RWPE2 (cell line): Measurements from ENCODE around the gene PFN2.

Experiments used
- ATAC-seq: fragments of 200-7000 bp; cut with Tn5 transposase; 3 replicates; pipeline ENCODE4 v1.9.1; 2021; ENCODE audit warnings: low read depth
- DNase-seq: peaks from one replicate; pipeline ENCODE4 v3.0.0-alpha.2; 2020; ENCODE audit warnings: low spot score
- H3K27ac ChIP-seq: fragments of 450-650 bp; 2 replicates; pipeline ENCODE4 v1.5.1; 2017; ENCODE audit warnings: mild to moderate bottlenecking; ENCODE audit not compliant: poor library complexity, severe bottlenecking
- H3K27me3 ChIP-seq: fragments of 250-450 bp; sonication (Bioruptor Pico); 2 replicates; pipeline ENCODE4 v1.5.1; 2021; ENCODE audit warnings: mild to moderate bottlenecking, moderate library complexity; ENCODE audit not compliant: insufficient read depth, poor library complexity, severe bottlenecking
- H3K36me3 ChIP-seq: fragments of 250-450 bp; sonication (Bioruptor Pico); 2 replicates; pipeline ENCODE4 v1.5.1; 2020; ENCODE audit warnings: low read depth, mild to moderate bottlenecking, moderate library complexity
- H3K4me1 ChIP-seq: fragments of 250-450 bp; sonication (Bioruptor Pico); 2 replicates; pipeline ENCODE4 v1.5.1; 2021; ENCODE audit warnings: mild to moderate bottlenecking, moderate library complexity; ENCODE audit not compliant: insufficient read depth, poor library complexity, severe bottlenecking
- H3K4me3 ChIP-seq: fragments of 250-450 bp; sonication (Bioruptor Pico); 2 replicates; pipeline ENCODE4 v1.5.1; 2021; ENCODE audit warnings: mild to moderate bottlenecking, moderate library complexity; ENCODE audit not compliant: severe bottlenecking
- H3K9me3 ChIP-seq: fragments of 250-450 bp; sonication (Bioruptor Pico); 2 replicates; pipeline ENCODE4 v1.5.1; 2021; ENCODE audit warnings: mild to moderate bottlenecking, moderate library complexity; ENCODE audit not compliant: severe bottlenecking
- TF ChIP-seq, protein P1 (sequence below): fragments of 450-650 bp; IDR thresholded peaks from one replicate; pipeline ENCODE4 v1.5.1; 2017; ENCODE audit warnings: mild to moderate bottlenecking, moderate library complexity; ENCODE audit not compliant: poor library complexity, severe bottlenecking

The PFN2 gene

DNA sequence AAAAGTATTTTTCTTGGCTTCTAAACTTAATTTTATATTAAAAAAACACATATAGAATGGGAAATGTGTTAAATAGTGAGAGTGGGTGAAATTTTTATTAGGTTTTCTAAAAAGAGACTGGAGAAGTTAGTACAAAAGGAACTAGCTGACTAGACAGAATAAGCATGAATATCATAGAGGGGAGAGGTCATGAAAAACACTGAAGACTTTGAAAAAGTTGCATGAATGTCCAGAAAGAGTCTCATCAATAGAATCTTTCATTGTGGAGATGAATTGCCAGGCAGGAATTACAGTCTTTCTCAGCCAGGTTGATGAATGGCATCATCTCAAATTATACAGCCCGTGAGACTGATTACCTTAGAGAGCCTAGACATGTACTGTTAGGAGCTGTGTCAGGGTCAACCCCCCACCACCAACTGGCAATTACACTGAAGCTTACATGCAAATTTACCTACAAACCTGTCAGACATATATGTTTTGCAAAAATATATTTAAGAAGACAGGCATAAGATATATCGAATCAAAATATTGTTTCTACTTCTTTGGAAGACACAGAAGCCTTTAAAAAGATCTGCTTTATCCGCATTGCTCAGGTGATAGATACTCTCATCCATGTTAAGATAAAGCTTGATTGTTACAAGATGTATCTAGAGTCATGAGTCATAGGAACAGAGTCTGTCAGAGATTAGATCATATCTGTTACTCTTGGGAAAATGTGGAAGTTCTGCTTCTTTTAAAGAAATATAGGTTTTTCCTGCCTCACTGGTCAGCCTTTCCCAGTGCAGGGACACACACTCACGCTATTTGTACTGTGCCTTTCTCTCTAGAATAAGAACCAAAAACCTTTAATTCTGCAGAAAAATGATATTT, 34.8 kb upstream of the PFN2 start:
- Histone ChIP-seq H3K9me3 (no peaks in the 10 kb centered on the region), H3K4me1 (peaks cover 14% of the 10 kb centered on the region), H3K27ac (peak overlapping the region; percentile 36), H3K36me3 (no peaks in the 10 kb centered on the region), H3K27me3 (no peaks in the 10 kb centered on the region), H3K4me3 (no peak overlapping the region)
- ATAC-seq (peak; percentile 85), DNase-seq (no peak)
- TF ChIP-seq, protein P1, sequence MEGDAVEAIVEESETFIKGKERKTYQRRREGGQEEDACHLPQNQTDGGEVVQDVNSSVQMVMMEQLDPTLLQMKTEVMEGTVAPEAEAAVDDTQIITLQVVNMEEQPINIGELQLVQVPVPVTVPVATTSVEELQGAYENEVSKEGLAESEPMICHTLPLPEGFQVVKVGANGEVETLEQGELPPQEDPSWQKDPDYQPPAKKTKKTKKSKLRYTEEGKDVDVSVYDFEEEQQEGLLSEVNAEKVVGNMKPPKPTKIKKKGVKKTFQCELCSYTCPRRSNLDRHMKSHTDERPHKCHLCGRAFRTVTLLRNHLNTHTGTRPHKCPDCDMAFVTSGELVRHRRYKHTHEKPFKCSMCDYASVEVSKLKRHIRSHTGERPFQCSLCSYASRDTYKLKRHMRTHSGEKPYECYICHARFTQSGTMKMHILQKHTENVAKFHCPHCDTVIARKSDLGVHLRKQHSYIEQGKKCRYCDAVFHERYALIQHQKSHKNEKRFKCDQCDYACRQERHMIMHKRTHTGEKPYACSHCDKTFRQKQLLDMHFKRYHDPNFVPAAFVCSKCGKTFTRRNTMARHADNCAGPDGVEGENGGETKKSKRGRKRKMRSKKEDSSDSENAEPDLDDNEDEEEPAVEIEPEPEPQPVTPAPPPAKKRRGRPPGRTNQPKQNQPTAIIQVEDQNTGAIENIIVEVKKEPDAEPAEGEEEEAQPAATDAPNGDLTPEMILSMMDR: no peak

DNA sequence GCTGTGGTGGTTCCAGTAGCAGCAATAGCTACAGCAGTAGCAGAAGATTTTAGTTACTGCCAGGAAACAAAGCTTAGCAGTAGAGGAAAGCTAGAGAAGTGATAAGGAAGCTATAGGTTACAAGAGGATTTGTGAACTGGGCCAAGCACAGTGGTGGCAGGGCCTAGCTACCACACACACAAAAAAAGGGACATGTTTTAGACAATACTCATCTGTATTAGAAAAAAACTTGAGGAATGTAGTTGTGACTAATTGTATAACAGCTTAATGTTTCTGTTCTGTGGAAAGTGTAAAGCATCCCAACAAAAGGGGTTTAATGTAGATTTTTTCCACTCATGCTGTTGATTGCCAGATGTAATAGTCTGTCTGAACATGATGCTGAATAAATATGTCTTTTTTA, 29.9 kb upstream of the PFN2 start:
- ATAC-seq (no peak), DNase-seq (no peak)
- H3K4me3 ChIP-seq: no peak overlapping the region
- no peaks in the 10 kb centered on the region for H3K9me3 ChIP-seq
- no peak overlapping the region for H3K27ac ChIP-seq
- peaks cover 4% of the 10 kb centered on the region for H3K4me1 ChIP-seq
- H3K27me3 ChIP-seq: no peaks in the 10 kb centered on the region
- no peaks in the 10 kb centered on the region for H3K36me3 ChIP-seq
- TF ChIP-seq, protein P1: no peak

DNA sequence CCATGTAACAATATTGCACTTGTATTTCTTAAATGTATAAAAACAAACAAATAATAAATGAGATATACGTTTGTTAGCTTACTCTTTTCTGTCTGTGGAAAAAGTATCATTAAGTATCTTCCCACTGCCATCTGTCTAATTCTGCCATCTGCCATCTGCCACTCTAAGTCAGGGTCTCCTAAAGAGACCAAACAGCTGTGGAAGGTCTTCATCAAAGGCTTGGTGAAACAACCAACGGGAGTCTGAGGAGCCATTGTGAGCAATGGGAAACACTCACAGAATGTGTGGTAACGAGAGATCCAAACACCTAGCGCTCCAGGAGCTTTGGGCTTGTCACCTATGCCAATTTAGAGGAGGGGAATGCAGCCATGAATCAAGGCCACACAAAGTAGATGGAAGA, 28.7 kb upstream of the PFN2 start:
- ATAC-seq (no peak), DNase-seq (no peak)
- TF ChIP-seq, protein P1: no peak
- Histone ChIP-seq H3K27me3 (no peaks in the 10 kb centered on the region), H3K4me1 (no peaks in the 10 kb centered on the region), H3K27ac (no peak overlapping the region), H3K4me3 (no peak overlapping the region), H3K36me3 (no peaks in the 10 kb centered on the region), H3K9me3 (peaks cover 4% of the 10 kb centered on the region)

DNA sequence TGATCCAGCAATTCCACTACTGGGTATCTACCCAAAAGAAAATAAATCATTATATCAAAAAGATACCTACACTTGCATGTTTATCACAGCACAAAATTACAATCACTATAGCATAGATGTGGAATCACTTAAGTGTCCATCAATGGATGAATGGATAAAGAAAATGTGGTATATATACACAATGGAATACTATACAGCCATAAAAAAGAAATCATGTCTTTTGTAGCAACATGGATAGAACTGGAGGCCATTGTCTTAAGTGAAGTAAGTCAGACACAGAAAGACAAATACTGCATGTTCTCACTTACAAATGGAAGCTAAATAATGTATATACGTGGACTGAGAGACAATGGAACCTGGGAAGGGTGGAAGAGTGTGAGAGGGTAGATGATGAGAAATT, 28.3 kb upstream of the PFN2 start:
- Histone ChIP-seq H3K36me3 (no peaks in the 10 kb centered on the region), H3K27ac (no peak overlapping the region), H3K9me3 (peaks cover 4% of the 10 kb centered on the region), H3K4me1 (no peaks in the 10 kb centered on the region), H3K27me3 (no peaks in the 10 kb centered on the region), H3K4me3 (no peak overlapping the region)
- ATAC-seq (no peak), DNase-seq (no peak)
- TF ChIP-seq, protein P1: no peak
